Activated naive CD4-positive, alpha-beta T cell treated with anti-CD3 and anti-CD28 coated beads, Interleukin-2, amount 10 ng/mL, durations not matched to agents 7 days and 5 days (primary cell): ENCODE data around the gene FOXO3B.
A peak's percentile ranks its signal among the peaks of the same experiment; 100 is the strongest.
"Not testable (repeated sequence)": the region's sequence is repeated elsewhere in the genome, so short reads cannot be mapped to it uniquely, and the experiment has no call there.

ENCODE experiments used
- CTCF ChIA-PET: fragments of 350-600 bp; sonication (Branson Sonifier 250); formaldehyde crosslinking; loops from one replicate; lab custom pipeline; 2021; ENCODE audit warnings: antibody characterized with exemption; lab: Charles Lee
- DNase-seq: peaks from one replicate; pipeline ENCODE4 v3.0.0-alpha.2; 2020
- H3K27ac Mint-ChIP-seq: one replicate; pipeline ENCODE4 v1.8.0; 2021; ENCODE audit warnings: mild to moderate bottlenecking, moderate library complexity, mixed read lengths
- H3K27me3 Mint-ChIP-seq: one replicate; pipeline ENCODE4 v1.8.0; 2021; ENCODE audit warnings: mild to moderate bottlenecking, mixed read lengths
- H3K36me3 Mint-ChIP-seq: one replicate; pipeline ENCODE4 v1.8.0; 2021; ENCODE audit warnings: mixed read lengths
- H3K4me1 Mint-ChIP-seq: one replicate; pipeline ENCODE4 v1.8.0; 2021; ENCODE audit warnings: mixed read lengths
- H3K4me3 Mint-ChIP-seq: one replicate; pipeline ENCODE4 v1.8.0; 2021; ENCODE audit warnings: mild to moderate bottlenecking, moderate library complexity, mixed read lengths
- H3K9me3 Mint-ChIP-seq: one replicate; pipeline ENCODE4 v1.8.0; 2021; ENCODE audit warnings: mixed read lengths

The FOXO3B gene

DNA sequence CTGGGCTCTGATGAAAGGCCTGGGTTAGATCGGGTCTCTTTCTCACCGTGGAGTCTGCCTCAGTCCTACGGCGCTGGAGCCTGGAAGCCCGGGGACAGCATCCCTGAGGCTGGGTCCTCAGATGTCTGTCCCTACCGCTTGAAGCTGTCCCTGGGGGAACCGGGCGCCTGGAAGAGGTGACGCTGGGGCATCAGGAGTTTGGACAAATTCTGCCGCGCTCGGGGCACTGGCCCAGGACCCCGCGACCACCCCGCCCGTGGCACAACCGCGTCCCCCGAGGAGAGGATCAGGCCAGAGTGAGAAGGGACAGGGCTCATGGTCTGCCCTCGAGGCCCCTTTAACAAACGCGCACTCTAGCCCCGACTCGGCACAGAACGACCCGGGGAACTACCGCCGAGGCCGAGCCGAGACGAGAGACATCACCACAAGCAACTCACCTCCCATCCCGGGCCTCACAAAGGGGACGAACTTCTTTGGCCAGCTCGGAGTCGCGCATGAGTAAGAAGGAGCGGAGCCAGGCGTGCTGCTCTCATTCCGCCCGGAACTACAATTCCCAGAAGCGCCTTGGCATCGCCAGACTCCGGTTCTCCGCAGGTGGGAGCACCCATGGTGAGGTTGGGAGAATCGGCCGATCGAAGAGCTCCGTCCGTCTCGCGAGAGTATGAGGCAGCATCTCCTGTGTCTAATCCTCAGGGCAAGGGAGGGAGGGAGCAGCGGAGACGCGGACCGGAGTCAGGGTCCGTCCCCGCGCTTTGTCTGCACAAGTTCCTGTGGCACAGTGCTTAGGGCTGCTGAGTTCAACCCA lies at the start of gene FOXO3B:
Gene FOXO3B, minus strand, starts transcription at position 548 of the 805 bp plus-strand sequence. CDS start 663 bp downstream, outside the sequence.
- Mint-ChIP-seq H3K4me3 (peak within 1 kb of the TSS; percentile 81), H3K4me1 (peaks cover 18% of the 10 kb centered on the region), H3K27ac (peak within 1 kb of the TSS; percentile 24)
- CTCF ChIA-PET, H3K27me3 Mint-ChIP-seq, H3K9me3 Mint-ChIP-seq, H3K36me3 Mint-ChIP-seq: not testable (repeated sequence)
- peak; percentile 87 for DNase-seq

DNA sequence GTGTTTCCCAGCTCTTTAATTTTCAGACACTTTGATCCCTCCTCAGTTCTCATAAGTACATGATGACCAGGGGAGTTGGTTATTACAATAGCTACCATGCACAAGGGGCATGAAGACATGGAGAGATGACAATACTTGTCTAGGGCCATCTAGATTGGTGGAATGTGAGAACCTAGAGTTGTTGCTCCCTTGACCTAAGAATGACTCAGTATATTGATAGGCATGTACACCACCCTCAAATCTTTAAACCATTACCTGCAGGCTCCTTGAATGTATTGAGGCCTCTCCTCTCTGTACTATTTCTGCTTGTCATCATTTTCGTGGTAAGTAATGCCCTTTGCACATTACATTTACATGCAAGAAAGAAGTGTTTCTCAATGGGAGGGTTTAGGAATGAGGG lies 41.4 kb upstream of the FOXO3B start:
- H3K27ac Mint-ChIP-seq, H3K27me3 Mint-ChIP-seq, H3K4me1 Mint-ChIP-seq, H3K4me3 Mint-ChIP-seq, DNase-seq, CTCF ChIA-PET, H3K9me3 Mint-ChIP-seq, H3K36me3 Mint-ChIP-seq: not testable (repeated sequence)

- H3K9me3 Mint-ChIP-seq, DNase-seq, H3K27ac Mint-ChIP-seq, H3K27me3 Mint-ChIP-seq, H3K4me1 Mint-ChIP-seq, H3K36me3 Mint-ChIP-seq, H3K4me3 Mint-ChIP-seq, CTCF ChIA-PET: not testable (repeated sequence)
Measured at GRCh38 chr17:18722612-18723011, 40.5 kb upstream of the FOXO3B start.

- CTCF ChIA-PET, H3K9me3 Mint-ChIP-seq, H3K36me3 Mint-ChIP-seq, H3K27me3 Mint-ChIP-seq, H3K4me1 Mint-ChIP-seq, DNase-seq, H3K4me3 Mint-ChIP-seq, H3K27ac Mint-ChIP-seq: not testable (repeated sequence)
Measured at GRCh38 chr17:18721775-18722547, 39.8 kb upstream of the FOXO3B start.

GRCh38 chr17:18719428-18720110 lies 37.5 kb upstream of the FOXO3B start:
- not testable (repeated sequence) for H3K27ac Mint-ChIP-seq, H3K4me1 Mint-ChIP-seq, H3K9me3 Mint-ChIP-seq, H3K27me3 Mint-ChIP-seq, H3K4me3 Mint-ChIP-seq, DNase-seq, H3K36me3 Mint-ChIP-seq
- CTCF ChIA-PET: interaction anchor here (0.7 kb wide), 1 partner anchor 398 kb away, joined by 3 read pairs; no protein-coding TSS in a partner anchor

GRCh38 chr17:18718643-18719427 lies 36.7 kb upstream of the FOXO3B start:
- H3K27me3 Mint-ChIP-seq, H3K9me3 Mint-ChIP-seq, H3K27ac Mint-ChIP-seq, DNase-seq, H3K4me3 Mint-ChIP-seq, H3K4me1 Mint-ChIP-seq, H3K36me3 Mint-ChIP-seq: not testable (repeated sequence)
- CTCF ChIA-PET: interaction anchor here (0.7 kb wide), 1 partner anchor 397 kb away, joined by 3 read pairs; no protein-coding TSS in a partner anchor

DNA sequence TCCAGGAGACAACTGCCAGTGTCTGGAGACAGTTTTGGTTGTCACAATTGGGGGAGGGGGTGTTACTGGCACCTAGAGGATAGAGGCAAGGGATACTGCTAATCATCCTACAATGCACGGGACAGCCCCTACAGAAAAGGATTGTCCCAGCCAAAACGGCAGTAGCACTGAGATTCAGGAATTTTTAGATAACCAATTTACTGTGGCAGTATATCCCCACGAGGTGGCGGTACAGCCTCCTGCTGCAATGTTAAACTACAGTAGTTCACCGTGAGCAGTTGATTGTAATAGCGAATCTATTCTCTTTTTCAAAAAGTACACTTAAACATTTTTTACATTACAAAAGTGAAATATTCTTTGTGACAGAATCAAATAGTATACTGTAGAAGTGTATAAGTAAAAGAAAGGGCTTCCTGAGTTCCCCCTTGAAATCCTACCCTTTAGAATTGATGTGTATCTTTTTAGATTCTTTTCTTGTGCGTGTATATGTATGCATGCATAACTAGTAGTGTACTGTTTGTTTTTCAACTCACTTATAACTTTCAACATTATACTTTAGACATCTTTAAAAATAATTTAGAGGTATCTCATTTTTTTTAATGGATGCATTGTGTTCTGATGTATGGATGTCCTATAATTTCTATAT lies 30.4 kb upstream of the FOXO3B start:
- H3K27me3 Mint-ChIP-seq, H3K9me3 Mint-ChIP-seq, CTCF ChIA-PET, H3K4me1 Mint-ChIP-seq, H3K27ac Mint-ChIP-seq, H3K36me3 Mint-ChIP-seq, H3K4me3 Mint-ChIP-seq: not testable (repeated sequence)
- peak; percentile 78 for DNase-seq

DNA sequence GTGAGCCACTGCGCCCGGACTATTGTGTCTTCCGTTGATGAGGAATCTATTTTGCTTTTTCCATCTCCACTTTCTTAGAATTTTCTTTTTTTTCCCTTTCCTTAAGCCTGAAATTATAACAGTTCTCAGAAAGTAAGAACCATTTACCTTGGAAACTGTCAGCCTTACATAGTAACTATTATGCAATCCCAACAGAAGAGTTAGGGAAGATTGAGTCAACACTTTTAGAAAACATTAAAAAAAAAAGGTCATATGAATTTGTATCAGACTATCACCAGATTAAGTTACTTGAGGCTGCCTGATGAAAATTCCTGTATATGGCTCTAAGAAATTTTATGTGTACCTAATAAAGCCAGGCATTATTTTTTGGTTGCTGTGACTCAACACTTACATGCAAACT lies 26.1 kb upstream of the FOXO3B start:
- CTCF ChIA-PET, H3K36me3 Mint-ChIP-seq, H3K27ac Mint-ChIP-seq, H3K4me3 Mint-ChIP-seq, DNase-seq, H3K27me3 Mint-ChIP-seq, H3K4me1 Mint-ChIP-seq, H3K9me3 Mint-ChIP-seq: not testable (repeated sequence)

- H3K36me3 Mint-ChIP-seq, CTCF ChIA-PET, H3K27ac Mint-ChIP-seq: not testable (repeated sequence)
Measured at GRCh38 chr17:18705955-18706354, 23.8 kb upstream of the FOXO3B start.

DNA sequence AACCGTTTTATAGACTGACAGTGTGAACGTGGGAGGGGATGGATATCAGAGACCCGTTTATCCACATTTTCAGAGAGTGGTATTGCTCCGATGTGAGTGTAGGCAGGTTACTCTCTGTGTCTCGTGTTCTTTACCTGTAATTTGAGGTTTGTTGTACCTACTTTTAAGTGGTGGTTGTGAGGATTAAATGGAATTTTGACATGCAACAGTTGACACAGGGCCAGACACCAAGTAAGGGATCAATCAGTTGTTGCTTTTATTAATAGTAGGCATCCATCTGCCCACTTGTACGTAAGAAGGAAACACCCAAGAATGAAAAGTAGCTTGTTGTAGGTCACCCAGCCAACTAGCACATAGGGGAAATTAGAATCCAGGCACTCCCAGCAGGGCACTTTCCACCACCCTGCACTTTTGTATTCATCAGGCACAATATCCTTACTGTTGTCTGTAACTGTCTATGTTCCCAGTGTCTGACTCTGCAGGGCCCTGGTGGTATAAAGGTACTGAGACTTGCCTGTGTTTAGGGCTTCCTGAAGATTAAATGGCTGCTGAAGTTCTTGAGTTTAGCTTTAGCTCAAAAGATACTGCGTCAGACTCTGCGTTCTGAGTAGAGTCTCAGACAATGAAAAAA lies 16.5 kb upstream of the FOXO3B start:
- H3K9me3 Mint-ChIP-seq, H3K27ac Mint-ChIP-seq, DNase-seq, H3K36me3 Mint-ChIP-seq, CTCF ChIA-PET: not testable (repeated sequence)
- H3K4me3 Mint-ChIP-seq: peak overlapping the region; percentile 80
- peaks cover 13% of the 10 kb centered on the region for H3K4me1 Mint-ChIP-seq
- peaks cover 17% of the 10 kb centered on the region for H3K27me3 Mint-ChIP-seq

More at GRCh38 chr17:18705955-18706354, 23.8 kb upstream of the FOXO3B start:
- not testable (repeated sequence) for H3K4me3 Mint-ChIP-seq, DNase-seq, H3K27me3 Mint-ChIP-seq, H3K4me1 Mint-ChIP-seq, H3K9me3 Mint-ChIP-seq

DNA sequence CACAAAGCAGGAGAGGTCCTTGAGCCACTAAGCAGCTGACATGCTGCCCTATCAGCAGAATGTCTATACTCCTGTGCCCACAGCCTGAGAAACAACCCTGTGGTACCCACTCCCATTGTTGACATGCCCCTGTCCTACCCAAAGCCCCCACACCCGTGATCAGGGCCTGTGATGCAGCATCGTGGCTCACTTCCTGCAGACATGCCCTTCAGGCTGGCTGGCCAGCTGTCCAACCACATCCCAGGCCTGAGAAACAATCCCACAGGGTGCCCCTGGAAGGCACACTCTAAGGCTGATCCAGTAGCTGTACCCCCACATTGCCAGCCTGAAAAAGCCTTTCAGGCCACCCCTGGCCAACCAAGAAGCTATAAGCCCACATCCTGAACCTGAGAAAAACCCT lies 13.0 kb upstream of the FOXO3B start:
- H3K36me3 Mint-ChIP-seq, H3K9me3 Mint-ChIP-seq, H3K4me3 Mint-ChIP-seq, CTCF ChIA-PET, H3K27ac Mint-ChIP-seq, DNase-seq: not testable (repeated sequence)
- peaks cover 13% of the 10 kb centered on the region for H3K4me1 Mint-ChIP-seq
- peaks cover 17% of the 10 kb centered on the region for H3K27me3 Mint-ChIP-seq

GRCh38 chr17:18682668-18683067 lies 554 bp upstream of the FOXO3B start:
- H3K9me3 Mint-ChIP-seq, H3K27ac Mint-ChIP-seq, H3K27me3 Mint-ChIP-seq, H3K36me3 Mint-ChIP-seq, DNase-seq, CTCF ChIA-PET: not testable (repeated sequence)
- Mint-ChIP-seq H3K4me3 (peak overlapping the region; percentile 81), H3K4me1 (peaks cover 18% of the 10 kb centered on the region)

DNA sequence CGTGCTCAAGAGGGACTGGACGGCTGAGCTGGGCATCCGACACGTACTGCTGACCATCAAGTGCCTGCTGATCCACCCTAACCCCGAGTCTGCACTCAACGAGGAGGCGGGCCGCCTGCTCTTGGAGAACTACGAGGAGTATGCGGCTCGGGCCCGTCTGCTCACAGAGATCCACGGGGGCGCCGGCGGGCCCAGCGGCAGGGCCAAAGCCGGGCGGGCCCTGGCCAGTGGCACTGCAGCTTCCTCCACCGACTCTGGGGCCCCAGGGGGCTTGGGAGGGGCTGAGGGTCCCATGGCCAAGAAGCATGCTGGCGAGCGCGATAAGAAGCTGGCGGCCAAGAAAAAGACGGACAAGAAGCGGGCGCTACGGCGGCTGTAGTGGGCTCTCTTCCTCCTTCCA lies 4.7 kb downstream of the FOXO3B start:
- H3K36me3 Mint-ChIP-seq: peaks cover 17% of the 10 kb centered on the region
- H3K4me1 Mint-ChIP-seq, CTCF ChIA-PET, H3K27ac Mint-ChIP-seq, H3K27me3 Mint-ChIP-seq, DNase-seq, H3K4me3 Mint-ChIP-seq, H3K9me3 Mint-ChIP-seq: not testable (repeated sequence)
